ENCODE data around the gene STK17B. TPM values are rescaled to one million over a fixed set of nuclear protein-coding genes. Genes with fewer than 3 reads are reported as not detected.
A peak's percentile ranks its signal among the peaks of the same experiment; 100 is the strongest.

STK17B gene
- total and polyA plus RNA-seq, 2 of the 13 experiments (the other 11 are each of a cell fraction or from before 2014, with no cell fraction given) = 1.6 to 4.5 TPM

DNA sequence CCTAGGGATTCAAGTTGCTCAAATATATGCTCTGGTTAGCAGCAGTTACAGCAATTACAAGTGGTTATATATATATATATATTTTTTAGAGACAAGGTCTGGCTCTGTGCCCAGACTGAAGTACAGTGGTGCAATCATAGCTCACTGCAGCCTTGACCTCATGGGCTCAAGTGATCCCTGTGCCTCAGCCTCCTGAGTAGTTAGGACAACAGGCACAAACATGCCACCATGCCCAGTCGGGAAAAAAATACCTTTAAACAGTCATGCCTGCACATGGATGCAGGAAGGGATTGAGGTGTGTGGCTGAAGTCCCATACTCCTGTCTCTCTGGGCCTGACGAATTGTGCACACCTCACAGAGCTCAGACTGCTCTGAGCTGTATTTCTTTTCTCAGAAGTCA is 83.2 kb downstream of the STK17B start (continued):
- TF ChIP-seq ZSCAN30 (CRISPR knock-in tag; IDR thresholded peaks at IDR 0.05) = no peak
- TF ChIP-seq, protein P1, sequence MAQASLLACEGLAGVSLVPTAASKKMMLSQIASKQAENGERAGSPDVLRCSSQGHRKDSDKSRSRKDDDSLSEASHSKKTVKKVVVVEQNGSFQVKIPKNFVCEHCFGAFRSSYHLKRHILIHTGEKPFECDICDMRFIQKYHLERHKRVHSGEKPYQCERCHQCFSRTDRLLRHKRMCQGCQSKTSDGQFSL (CRISPR knock-in tag; IDR thresholded peaks at IDR 0.05) = no peak
- TF ChIP-seq, protein P2, sequence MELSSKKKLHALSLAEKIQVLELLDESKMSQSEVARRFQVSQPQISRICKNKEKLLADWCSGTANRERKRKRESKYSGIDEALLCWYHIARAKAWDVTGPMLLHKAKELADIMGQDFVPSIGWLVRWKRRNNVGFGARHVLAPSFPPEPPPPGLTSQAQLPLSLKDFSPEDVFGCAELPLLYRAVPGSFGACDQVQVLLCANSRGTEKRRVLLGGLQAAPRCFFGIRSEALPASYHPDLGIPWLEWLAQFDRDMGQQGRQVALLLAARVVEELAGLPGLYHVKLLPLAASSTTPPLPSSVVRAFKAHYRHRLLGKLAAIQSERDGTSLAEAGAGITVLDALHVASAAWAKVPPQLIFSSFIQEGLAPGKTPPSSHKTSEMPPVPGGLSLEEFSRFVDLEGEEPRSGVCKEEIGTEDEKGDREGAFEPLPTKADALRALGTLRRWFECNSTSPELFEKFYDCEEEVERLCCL (CRISPR knock-in tag; IDR thresholded peaks at IDR 0.05; ENCODE audit: borderline replicate concordance) = no peak
- TF ChIP-seq SOX13 (IDR thresholded peaks at IDR 0.05) = no peak
- peak in 1 of 2 experiments; percentile 62; a peak in 1 of 4 replicates for TF ChIP-seq SOX13 (CRISPR knock-in tag; conservative IDR thresholded peaks at IDR 0.05 in 1 of 2, IDR thresholded peaks at IDR 0.05 in 1 of 2)
- TF ChIP-seq ZFP41 (CRISPR knock-in tag; IDR thresholded peaks at IDR 0.05; ENCODE audit: borderline replicate concordance) = no peak
- TF ChIP-seq, protein P3, sequence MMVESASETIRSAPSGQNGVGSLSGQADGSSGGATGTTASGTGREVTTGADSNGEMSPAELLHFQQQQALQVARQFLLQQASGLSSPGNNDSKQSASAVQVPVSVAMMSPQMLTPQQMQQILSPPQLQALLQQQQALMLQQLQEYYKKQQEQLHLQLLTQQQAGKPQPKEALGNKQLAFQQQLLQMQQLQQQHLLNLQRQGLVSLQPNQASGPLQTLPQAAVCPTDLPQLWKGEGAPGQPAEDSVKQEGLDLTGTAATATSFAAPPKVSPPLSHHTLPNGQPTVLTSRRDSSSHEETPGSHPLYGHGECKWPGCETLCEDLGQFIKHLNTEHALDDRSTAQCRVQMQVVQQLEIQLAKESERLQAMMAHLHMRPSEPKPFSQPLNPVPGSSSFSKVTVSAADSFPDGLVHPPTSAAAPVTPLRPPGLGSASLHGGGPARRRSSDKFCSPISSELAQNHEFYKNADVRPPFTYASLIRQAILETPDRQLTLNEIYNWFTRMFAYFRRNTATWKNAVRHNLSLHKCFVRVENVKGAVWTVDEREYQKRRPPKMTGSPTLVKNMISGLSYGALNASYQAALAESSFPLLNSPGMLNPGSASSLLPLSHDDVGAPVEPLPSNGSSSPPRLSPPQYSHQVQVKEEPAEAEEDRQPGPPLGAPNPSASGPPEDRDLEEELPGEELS (CRISPR knock-in tag; IDR thresholded peaks at IDR 0.05) = peak; percentile 43; the same call in 1 of the 2 replicates
- TF ChIP-seq FOXJ3 (CRISPR knock-in tag; IDR thresholded peaks at IDR 0.05; ENCODE audit: borderline replicate concordance) = peak; percentile 80; the same call in 1 of the 2 replicates
- TF ChIP-seq NCOA2 (CRISPR knock-in tag; IDR thresholded peaks at IDR 0.05) = peak; percentile 71
- TF ChIP-seq, protein P4, sequence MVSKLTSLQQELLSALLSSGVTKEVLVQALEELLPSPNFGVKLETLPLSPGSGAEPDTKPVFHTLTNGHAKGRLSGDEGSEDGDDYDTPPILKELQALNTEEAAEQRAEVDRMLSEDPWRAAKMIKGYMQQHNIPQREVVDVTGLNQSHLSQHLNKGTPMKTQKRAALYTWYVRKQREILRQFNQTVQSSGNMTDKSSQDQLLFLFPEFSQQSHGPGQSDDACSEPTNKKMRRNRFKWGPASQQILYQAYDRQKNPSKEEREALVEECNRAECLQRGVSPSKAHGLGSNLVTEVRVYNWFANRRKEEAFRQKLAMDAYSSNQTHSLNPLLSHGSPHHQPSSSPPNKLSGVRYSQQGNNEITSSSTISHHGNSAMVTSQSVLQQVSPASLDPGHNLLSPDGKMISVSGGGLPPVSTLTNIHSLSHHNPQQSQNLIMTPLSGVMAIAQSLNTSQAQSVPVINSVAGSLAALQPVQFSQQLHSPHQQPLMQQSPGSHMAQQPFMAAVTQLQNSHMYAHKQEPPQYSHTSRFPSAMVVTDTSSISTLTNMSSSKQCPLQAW (CRISPR knock-in tag; IDR thresholded peaks at IDR 0.05) = no peak
- no peak for TF ChIP-seq ZNF674 (CRISPR knock-in tag; IDR thresholded peaks at IDR 0.05; ENCODE audit: low read depth)
- TF ChIP-seq, protein P5, sequence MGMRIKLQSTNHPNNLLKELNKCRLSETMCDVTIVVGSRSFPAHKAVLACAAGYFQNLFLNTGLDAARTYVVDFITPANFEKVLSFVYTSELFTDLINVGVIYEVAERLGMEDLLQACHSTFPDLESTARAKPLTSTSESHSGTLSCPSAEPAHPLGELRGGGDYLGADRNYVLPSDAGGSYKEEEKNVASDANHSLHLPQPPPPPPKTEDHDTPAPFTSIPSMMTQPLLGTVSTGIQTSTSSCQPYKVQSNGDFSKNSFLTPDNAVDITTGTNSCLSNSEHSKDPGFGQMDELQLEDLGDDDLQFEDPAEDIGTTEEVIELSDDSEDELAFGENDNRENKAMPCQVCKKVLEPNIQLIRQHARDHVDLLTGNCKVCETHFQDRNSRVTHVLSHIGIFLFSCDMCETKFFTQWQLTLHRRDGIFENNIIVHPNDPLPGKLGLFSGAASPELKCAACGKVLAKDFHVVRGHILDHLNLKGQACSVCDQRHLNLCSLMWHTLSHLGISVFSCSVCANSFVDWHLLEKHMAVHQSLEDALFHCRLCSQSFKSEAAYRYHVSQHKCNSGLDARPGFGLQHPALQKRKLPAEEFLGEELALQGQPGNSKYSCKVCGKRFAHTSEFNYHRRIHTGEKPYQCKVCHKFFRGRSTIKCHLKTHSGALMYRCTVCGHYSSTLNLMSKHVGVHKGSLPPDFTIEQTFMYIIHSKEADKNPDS (CRISPR knock-in tag; IDR thresholded peaks at IDR 0.05) = no peak
- no peak for TF ChIP-seq GLI4 (CRISPR knock-in tag; IDR thresholded peaks at IDR 0.05; ENCODE audit: borderline replicate concordance)
- peak; percentile 55; the same call in 1 of the 3 replicates for TF ChIP-seq MXI1 (IDR thresholded peaks at IDR 0.05; ENCODE audit: borderline replicate concordance, low read depth, low read length)
- no peak for TF ChIP-seq ZSCAN22 (CRISPR knock-in tag; IDR thresholded peaks at IDR 0.05)
- TF ChIP-seq, protein P6, sequence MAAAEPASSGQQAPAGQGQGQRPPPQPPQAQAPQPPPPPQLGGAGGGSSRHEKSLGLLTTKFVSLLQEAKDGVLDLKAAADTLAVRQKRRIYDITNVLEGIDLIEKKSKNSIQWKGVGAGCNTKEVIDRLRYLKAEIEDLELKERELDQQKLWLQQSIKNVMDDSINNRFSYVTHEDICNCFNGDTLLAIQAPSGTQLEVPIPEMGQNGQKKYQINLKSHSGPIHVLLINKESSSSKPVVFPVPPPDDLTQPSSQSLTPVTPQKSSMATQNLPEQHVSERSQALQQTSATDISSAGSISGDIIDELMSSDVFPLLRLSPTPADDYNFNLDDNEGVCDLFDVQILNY (CRISPR knock-in tag; conservative IDR thresholded peaks at IDR 0.05) = no peak
- TF ChIP-seq, protein P7, sequence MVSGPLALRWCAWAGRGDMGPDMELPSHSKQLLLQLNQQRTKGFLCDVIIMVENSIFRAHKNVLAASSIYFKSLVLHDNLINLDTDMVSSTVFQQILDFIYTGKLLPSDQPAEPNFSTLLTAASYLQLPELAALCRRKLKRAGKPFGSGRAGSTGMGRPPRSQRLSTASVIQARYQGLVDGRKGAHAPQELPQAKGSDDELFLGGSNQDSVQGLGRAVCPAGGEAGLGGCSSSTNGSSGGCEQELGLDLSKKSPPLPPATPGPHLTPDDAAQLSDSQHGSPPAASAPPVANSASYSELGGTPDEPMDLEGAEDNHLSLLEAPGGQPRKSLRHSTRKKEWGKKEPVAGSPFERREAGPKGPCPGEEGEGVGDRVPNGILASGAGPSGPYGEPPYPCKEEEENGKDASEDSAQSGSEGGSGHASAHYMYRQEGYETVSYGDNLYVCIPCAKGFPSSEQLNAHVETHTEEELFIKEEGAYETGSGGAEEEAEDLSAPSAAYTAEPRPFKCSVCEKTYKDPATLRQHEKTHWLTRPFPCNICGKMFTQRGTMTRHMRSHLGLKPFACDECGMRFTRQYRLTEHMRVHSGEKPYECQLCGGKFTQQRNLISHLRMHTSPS (CRISPR knock-in tag; IDR thresholded peaks at IDR 0.05; ENCODE audit: low read depth) = peak; percentile 66; the same call in 1 of the 2 replicates
- TF ChIP-seq RXRA (CRISPR knock-in tag; IDR thresholded peaks at IDR 0.05) = peak; percentile 87; the same call in 1 of the 2 replicates
- peak; percentile 35 for TF ChIP-seq PHF5A (CRISPR knock-in tag; IDR thresholded peaks at IDR 0.05; ENCODE audit: low read depth, unreplicated experiment)

Data from HepG2 (cell line).